Panc1 (cell line): ENCODE results near the gene NTM.

Experiments used
- POLR2AphosphoS5 ChIP-seq: IDR thresholded peaks from 2 replicates; pipeline ENCODE4 v1.6.1; 2012; ENCODE audit warnings: mild to moderate bottlenecking, low read depth, low read length, moderate library complexity
- SIN3A ChIP-seq: IDR thresholded peaks from 2 replicates; pipeline ENCODE4 v1.6.1; 2012; ENCODE audit warnings: low read depth, mild to moderate bottlenecking, low read length, moderate library complexity, borderline replicate concordance; ENCODE audit not compliant: insufficient read depth
- TF ChIP-seq, protein P1 (sequence below): fragments of 450-650 bp; IDR thresholded peaks from 2 replicates; pipeline ENCODE4 v1.5.1; 2017; ENCODE audit warnings: mild to moderate bottlenecking

DNA sequence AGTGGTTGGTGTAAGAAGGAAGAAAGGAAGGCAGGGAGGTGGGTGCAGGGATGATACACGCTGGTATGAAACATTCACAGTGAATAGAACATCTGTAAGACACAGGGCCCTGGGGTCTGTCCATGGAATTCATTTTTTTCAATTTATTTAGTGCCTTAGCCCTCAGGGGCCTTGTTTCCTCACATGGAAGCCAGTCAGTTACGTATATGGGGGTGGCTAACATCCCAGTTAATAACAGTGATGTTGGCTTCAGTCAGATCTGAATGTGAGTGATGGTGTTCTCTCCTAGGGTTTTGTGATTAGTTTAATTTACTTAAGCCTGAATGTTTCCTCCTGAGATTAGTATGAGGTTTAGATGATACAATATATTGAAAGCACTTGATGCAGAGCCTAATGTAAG, 577.1 kb downstream of the NTM start:
- TF ChIP-seq, protein P1, sequence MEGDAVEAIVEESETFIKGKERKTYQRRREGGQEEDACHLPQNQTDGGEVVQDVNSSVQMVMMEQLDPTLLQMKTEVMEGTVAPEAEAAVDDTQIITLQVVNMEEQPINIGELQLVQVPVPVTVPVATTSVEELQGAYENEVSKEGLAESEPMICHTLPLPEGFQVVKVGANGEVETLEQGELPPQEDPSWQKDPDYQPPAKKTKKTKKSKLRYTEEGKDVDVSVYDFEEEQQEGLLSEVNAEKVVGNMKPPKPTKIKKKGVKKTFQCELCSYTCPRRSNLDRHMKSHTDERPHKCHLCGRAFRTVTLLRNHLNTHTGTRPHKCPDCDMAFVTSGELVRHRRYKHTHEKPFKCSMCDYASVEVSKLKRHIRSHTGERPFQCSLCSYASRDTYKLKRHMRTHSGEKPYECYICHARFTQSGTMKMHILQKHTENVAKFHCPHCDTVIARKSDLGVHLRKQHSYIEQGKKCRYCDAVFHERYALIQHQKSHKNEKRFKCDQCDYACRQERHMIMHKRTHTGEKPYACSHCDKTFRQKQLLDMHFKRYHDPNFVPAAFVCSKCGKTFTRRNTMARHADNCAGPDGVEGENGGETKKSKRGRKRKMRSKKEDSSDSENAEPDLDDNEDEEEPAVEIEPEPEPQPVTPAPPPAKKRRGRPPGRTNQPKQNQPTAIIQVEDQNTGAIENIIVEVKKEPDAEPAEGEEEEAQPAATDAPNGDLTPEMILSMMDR, result no peak
- no peak for TF ChIP-seq SIN3A
- TF ChIP-seq POLR2AphosphoS5, result no peak
